IPS-18a (cell line): ENCODE results near the gene ARL6IP6.
"Not testable (repeated sequence)": the region's sequence is repeated elsewhere in the genome, so short reads cannot be mapped to it uniquely, and the experiment has no call there.

Experiments used
- H3K27ac ChIP-seq: one replicate; pipeline ENCODE4 v1.5.1; 2013; ENCODE audit warnings: low read length
- H3K27me3 ChIP-seq: one replicate; pipeline ENCODE4 v1.6.1; 2013; ENCODE audit warnings: mild to moderate bottlenecking, low read length; ENCODE audit not compliant: control insufficient read depth, insufficient read depth
- H3K36me3 ChIP-seq: one replicate; pipeline ENCODE4 v1.6.1; 2013; ENCODE audit warnings: low read depth, low read length; ENCODE audit not compliant: control insufficient read depth
- H3K4me1 ChIP-seq: one replicate; pipeline ENCODE4 v1.6.1; 2013; ENCODE audit warnings: low read depth, low read length; ENCODE audit not compliant: control insufficient read depth
- H3K4me3 ChIP-seq: one replicate; pipeline ENCODE4 v1.5.1; 2013; ENCODE audit warnings: low read length
- H3K9ac ChIP-seq: one replicate; pipeline ENCODE4 v1.6.1; 2013; ENCODE audit warnings: mild to moderate bottlenecking, low read length, moderate library complexity
- H3K9me3 ChIP-seq: one replicate; pipeline ENCODE4 v1.6.1; 2013; ENCODE audit warnings: low read depth, low read length; ENCODE audit not compliant: control insufficient read depth

The ARL6IP6 gene

GRCh38 chr2:152706477-152707021 is 11.9 kb upstream of the ARL6IP6 start:
- Histone ChIP-seq H3K4me3 (no peak overlapping the region), H3K36me3 (peaks cover 30% of the 10 kb centered on the region), H3K27ac (no peak overlapping the region)

GRCh38 chr2:152708742-152709141 is 9.7 kb upstream of the ARL6IP6 start:
- no peak overlapping the region for H3K9ac ChIP-seq
- peaks cover 48% of the 10 kb centered on the region for H3K36me3 ChIP-seq
- H3K4me3 ChIP-seq = no peak overlapping the region

More at GRCh38 chr2:152706477-152707021, 11.9 kb upstream of the ARL6IP6 start:
- Histone ChIP-seq H3K4me1 (peaks cover 4% of the 10 kb centered on the region), H3K27me3 (no peaks in the 10 kb centered on the region), H3K9me3 (no peaks in the 10 kb centered on the region), H3K9ac (no peak overlapping the region)

GRCh38 chr2:152710713-152711112 is 7.7 kb upstream of the ARL6IP6 start:
- H3K4me3 ChIP-seq = no peak overlapping the region
- no peak overlapping the region for H3K9ac ChIP-seq
- H3K27me3 ChIP-seq = no peaks in the 10 kb centered on the region
- peaks cover 59% of the 10 kb centered on the region for H3K36me3 ChIP-seq
- peaks cover 5% of the 10 kb centered on the region for H3K4me1 ChIP-seq
- no peaks in the 10 kb centered on the region for H3K9me3 ChIP-seq
- H3K27ac ChIP-seq = no peak overlapping the region

More at GRCh38 chr2:152708742-152709141, 9.7 kb upstream of the ARL6IP6 start:
- H3K4me1 ChIP-seq = no peaks in the 10 kb centered on the region
- no peak overlapping the region for H3K27ac ChIP-seq
- H3K9me3 ChIP-seq = no peaks in the 10 kb centered on the region
- H3K27me3 ChIP-seq = no peaks in the 10 kb centered on the region

GRCh38 chr2:152715112-152715511 is 3.3 kb upstream of the ARL6IP6 start:
- Histone ChIP-seq H3K4me3 (peak overlapping the region; percentile 100), H3K9me3 (no peaks in the 10 kb centered on the region), H3K9ac (no peak overlapping the region), H3K4me1 (peaks cover 9% of the 10 kb centered on the region), H3K36me3 (peaks cover 46% of the 10 kb centered on the region), H3K27ac (no peak overlapping the region), H3K27me3 (no peaks in the 10 kb centered on the region)

- peaks cover 38% of the 10 kb centered on the region for H3K36me3 ChIP-seq
- H3K4me3 ChIP-seq = peak overlapping the region; percentile 100
- peak overlapping the region; percentile 97 for H3K27ac ChIP-seq
- peaks cover 9% of the 10 kb centered on the region for H3K4me1 ChIP-seq
- H3K9ac ChIP-seq = peak overlapping the region; percentile 99
- H3K27me3 ChIP-seq = no peaks in the 10 kb centered on the region
- no peaks in the 10 kb centered on the region for H3K9me3 ChIP-seq
Measured at GRCh38 chr2:152715854-152716428, 2.5 kb upstream of the ARL6IP6 start.

- peaks cover 9% of the 10 kb centered on the region for H3K4me1 ChIP-seq
- peak overlapping the region; percentile 100 for H3K4me3 ChIP-seq
- H3K9ac ChIP-seq = peak overlapping the region; percentile 99
- H3K9me3 ChIP-seq = no peaks in the 10 kb centered on the region
- H3K36me3 ChIP-seq = peaks cover 41% of the 10 kb centered on the region
- no peaks in the 10 kb centered on the region for H3K27me3 ChIP-seq
- H3K27ac ChIP-seq = peak overlapping the region; percentile 97
Measured at GRCh38 chr2:152716805-152717227, 1.6 kb upstream of the ARL6IP6 start.

- no peaks in the 10 kb centered on the region for H3K9me3 ChIP-seq
- peaks cover 43% of the 10 kb centered on the region for H3K36me3 ChIP-seq
- H3K9ac ChIP-seq = peak within 1 kb of the TSS; percentile 99
- no peaks in the 10 kb centered on the region for H3K27me3 ChIP-seq
- H3K4me1 ChIP-seq = peaks cover 9% of the 10 kb centered on the region
- peak within 1 kb of the TSS; percentile 100 for H3K4me3 ChIP-seq
- H3K27ac ChIP-seq = peak within 1 kb of the TSS; percentile 97
Measured at GRCh38 chr2:152717228-152718075, 968 bp upstream of the ARL6IP6 start, which contains the start of gene PRPF40A. Gene PRPF40A (minus strand): TSS chr2:152717461. CDS start chr2:152717439, 22 bp downstream.

GRCh38 chr2:152718909-152719645 is 657 bp downstream of the ARL6IP6 start:
- peaks cover 39% of the 10 kb centered on the region for H3K36me3 ChIP-seq

GRCh38 chr2:152720794-152721193 is 2.4 kb downstream of the ARL6IP6 start:
- Histone ChIP-seq H3K27ac (no peak overlapping the region), H3K27me3 (no peaks in the 10 kb centered on the region), H3K4me3 (no peak overlapping the region), H3K36me3 (peaks cover 29% of the 10 kb centered on the region), H3K9me3 (no peaks in the 10 kb centered on the region), H3K9ac (no peak overlapping the region), H3K4me1 (peaks cover 4% of the 10 kb centered on the region)

More at GRCh38 chr2:152718909-152719645, 657 bp downstream of the ARL6IP6 start:
- Histone ChIP-seq H3K9ac (peak overlapping the region; percentile 99), H3K27me3 (no peaks in the 10 kb centered on the region), H3K9me3 (no peaks in the 10 kb centered on the region), H3K27ac (peak overlapping the region; percentile 96), H3K4me1 (peaks cover 9% of the 10 kb centered on the region), H3K4me3 (peak overlapping the region; percentile 100)

GRCh38 chr2:152722639-152723038 is 4.2 kb downstream of the ARL6IP6 start:
- H3K27me3 ChIP-seq, H3K9ac ChIP-seq, H3K4me1 ChIP-seq, H3K27ac ChIP-seq, H3K9me3 ChIP-seq, H3K4me3 ChIP-seq: not testable (repeated sequence)
- peaks cover 35% of the 10 kb centered on the region for H3K36me3 ChIP-seq

- H3K9me3 ChIP-seq = no peaks in the 10 kb centered on the region
- H3K27ac ChIP-seq = no peak overlapping the region
- peaks cover 4% of the 10 kb centered on the region for H3K4me1 ChIP-seq
- no peak overlapping the region for H3K9ac ChIP-seq
- H3K4me3 ChIP-seq = no peak overlapping the region
- H3K36me3 ChIP-seq = peaks cover 38% of the 10 kb centered on the region
- no peaks in the 10 kb centered on the region for H3K27me3 ChIP-seq
Measured at GRCh38 chr2:152723918-152724317, 5.5 kb downstream of the ARL6IP6 start.
